Right lung (tissue), 5 donors: ENCODE data around the gene SPSB4. TPM values are rescaled to one million over a fixed set of nuclear protein-coding genes. Genes with fewer than 3 reads are reported as not detected.
"Not testable (repeated sequence)": the region's sequence is repeated elsewhere in the genome, so short reads cannot be mapped to it uniquely, and the experiment has no call there.

ENCODE experiments used
- DNase-seq, 2 donors: peaks; one replicate each; pipeline ENCODE4 v3.0.0-alpha.2; 2013
- polyA plus RNA-seq, 5 donors: library from polyadenylated mRNA; unstranded; fragments of 120-200 nt; gene quantifications; one replicate each; pipeline versions ENCODE4 v1.2.1 to v1.2.3, GENCODE V29; 2013; ENCODE audit warnings: inconsistent platforms in 1 of 5, low replicate concordance in 1 of 5; ENCODE audit not compliant: insufficient read length in 5 of 5, insufficient read depth in 1 of 5

SPSB4 gene
- polyA plus RNA-seq, 5 donors = 5.5 to 9.2 (median 6.8) TPM

DNA sequence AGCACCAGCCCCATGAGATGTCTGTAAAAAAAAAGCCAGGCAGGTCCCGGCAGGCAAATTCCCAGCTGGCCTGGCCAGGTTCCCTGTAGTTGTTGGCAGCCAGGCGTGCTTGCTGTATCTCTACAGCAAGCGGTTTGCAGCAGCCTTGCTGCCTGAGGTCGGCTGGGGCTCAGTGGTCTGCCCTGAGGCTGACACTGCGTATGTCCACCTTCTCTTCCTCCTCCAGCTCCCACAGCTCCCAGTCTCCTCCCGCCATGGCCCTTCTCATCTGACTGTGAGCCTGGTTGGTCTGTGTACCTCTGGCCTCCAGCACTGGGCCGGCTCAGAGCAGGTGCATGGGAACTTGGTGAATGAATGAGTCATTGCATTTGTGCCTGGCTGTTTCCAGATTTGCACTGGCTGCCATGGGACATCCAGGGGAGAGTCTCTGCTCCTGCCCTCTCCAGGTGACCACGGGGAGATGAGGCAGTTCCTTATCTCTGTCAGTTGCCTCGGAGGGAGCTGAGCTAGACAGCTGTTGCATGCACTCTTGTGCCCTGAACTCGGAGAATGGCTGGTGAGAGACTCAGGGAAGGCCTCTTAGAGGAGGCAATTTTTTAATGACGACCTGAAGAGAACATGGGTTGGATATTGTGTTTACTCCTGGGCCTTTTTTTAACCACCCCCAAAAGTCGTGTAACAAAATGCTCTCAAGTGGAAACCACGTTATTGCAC lies 43.0 kb downstream of the SPSB4 start:
- DNase-seq = no peak

DNA sequence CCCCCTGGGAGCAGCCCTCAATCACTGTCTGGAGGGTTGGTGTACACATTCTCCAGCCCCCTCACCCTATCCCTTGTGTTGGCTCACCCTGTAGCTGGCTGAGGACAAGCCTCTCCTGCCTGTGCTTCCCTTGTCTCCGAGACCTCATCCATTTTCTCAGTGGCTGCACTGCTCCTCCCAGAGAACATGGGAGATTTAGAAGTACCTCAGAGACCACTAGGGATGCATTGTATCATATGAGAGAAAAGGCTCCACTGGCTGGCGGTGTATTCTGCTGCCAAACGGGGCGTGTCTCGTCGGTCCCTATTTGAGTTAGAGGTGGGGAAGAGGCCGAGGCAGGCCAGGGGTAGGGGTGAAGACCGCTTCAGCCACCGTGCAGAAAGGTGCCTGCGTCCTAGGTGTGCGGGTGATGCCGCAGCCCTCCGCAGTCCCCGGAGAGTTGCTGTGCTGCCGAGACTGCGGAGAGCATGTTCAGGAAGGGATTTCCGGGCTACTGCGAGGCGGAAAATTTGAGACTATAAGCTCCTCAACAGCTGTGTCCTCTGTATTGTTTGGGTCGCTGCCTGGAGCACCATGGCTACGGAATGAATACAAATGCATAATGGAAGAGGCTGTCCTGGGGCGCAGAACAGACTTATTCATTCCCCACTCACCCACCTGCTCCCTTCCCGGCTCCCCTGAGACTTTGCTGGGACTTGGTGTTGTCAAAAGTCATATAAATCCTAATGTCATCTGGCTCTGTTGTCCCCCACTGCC lies 43.8 kb downstream of the SPSB4 start:
- peak; percentile 89 to 93 for DNase-seq

DNA sequence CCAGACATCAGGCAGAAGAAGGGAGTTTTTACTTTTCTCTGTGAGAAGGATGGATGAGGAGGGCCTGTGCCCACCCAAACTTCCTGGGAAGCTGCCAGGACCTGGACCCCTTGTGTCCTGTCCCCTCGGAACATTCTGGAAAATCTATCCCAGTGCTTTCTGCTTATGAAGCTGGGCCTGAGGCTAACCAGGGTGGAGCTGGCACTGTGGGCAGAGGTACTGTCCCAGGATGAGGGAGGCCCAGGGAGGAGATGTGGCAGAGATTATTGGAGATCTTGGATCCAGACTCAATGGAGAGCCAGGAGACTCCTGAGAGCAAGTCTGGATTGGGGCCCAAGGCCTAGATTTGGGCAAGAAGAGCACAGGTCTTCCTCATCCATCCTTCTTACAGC lies 44.4 kb downstream of the SPSB4 start:
- DNase-seq = no peak

DNA sequence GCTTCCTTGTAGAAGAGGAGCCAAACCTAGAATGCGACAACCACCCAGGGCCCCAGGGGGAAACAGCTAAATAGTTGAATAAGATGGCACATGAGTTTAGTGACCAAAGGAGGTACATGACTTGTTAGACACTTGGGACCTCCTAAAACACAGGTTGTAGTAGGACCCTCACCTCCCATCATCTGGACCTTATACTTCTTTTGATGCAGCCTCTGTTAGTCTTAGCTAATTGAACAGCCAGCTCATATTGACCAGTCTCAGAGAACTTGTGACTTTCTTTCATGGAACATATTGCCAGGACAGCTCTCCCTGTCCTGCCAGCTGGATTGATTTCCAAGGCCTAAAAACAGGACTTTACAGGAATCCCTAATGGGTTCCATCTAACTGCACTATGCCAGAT lies 45.0 kb downstream of the SPSB4 start:
- no peak for DNase-seq

DNA sequence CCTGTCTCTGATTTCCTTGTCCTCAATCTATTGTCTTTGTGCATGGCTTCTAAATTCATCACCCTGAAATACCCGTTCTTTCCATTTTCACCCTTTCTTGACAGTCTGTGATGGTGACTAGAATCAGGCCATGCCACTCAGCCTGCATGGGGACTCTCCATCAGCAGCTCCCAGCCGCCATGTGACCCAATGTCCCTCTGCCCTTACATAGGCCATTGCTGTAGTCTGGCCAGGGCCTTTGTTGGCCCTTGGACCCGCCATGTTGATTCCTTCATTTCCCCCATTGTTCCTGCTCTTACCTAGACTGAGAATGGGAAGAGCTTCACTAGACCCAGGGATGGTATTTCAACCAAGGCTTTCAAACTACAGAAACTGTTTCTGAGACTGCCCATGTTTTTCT lies 45.8 kb downstream of the SPSB4 start:
- DNase-seq = no peak

DNA sequence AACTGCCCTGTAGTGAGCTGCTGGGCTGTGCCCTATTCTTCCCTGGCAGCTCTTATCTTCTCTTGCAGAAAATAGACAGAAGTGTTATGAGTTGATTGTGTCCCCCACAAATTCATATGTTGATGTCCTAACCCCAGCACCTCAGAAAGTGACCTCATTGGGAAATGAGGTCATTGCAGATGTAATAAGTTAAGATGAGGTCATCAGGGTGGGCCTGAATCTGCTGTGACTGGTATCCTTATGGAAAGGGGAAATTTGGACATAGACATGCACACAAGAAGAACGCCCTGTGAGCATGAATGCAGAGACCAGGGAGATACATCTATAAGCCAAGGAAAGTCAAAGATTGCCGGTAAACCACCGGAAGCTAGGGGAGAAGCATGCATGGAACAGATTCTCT lies 49.0 kb downstream of the SPSB4 start:
- DNase-seq = no peak

DNA sequence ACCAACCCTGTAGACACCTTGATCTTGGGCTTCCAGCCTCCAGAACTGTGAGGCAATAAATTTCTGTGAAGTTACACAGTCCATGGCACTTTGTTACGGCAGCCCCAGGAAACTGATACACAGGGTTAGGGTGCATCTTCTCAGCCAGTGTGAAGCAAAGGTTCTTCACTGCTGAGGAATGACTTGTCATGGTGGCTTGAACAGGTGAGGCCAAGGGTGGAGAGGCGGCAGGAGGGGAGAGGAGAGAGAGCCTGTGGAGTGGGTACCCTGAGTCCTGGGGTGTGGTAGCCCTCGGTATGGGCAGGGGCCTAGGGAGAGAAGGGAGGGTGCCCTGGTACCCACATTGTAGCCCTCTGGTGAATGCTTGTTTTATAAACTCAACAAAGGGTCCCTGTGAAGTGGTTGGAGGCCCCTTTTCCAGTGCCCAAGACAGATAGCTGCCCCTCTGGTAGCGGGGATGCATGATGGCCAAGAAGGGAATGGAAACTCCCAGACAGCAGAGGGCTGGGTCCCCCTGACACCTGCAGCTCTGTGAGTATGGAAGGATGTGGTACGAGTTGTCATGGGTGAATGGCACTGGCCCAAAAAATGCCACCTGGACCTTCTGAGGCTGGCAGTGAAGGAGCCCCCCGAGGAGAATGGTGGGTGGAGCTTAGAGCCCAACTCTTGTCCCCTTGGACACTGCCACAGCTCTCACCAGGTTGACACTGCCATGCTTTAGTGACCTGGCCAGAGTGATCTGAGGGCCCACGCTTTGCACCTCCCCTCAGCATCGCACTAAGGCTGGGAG lies 49.6 kb downstream of the SPSB4 start:
- no peak for DNase-seq

DNA sequence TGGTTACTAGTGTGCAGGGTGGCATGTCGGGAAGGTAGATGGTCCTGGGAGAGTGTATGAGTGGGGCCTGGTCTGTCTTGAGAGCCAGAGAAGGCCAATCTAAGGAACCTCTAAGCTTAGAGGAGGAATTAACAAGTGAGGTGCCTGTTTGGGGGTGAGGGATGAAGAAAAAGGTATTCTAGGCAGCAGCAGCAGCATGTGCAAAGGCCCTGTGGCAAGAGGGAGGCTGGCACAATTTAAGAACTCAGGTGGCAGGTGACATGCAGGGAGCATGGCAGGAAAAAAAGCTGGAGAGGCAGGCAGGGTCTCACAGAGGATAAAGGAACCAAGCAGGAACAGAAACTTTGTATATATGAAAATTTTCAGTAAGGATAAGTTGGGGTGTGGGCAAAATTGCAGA lies 51.2 kb downstream of the SPSB4 start:
- no peak for DNase-seq

DNA sequence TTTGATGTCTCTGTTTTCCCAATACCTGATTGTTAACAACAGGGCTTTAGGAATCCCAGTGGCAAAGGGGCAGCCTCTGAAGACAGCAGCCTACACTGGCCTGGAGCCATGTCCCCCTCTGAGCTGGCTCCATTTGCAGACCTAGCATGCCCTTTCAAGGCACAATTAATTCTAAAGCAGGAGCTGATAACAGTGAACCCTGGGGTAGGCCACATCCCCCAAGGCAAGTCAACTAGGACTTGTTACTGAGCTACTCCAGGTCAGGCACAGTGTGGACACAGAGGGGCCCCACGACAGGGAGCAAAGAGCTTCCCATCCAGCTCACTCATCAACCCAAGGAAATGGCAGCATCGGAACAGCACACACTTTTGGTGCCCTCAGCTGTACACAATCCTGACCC lies 51.9 kb downstream of the SPSB4 start:
- DNase-seq = no peak

DNA sequence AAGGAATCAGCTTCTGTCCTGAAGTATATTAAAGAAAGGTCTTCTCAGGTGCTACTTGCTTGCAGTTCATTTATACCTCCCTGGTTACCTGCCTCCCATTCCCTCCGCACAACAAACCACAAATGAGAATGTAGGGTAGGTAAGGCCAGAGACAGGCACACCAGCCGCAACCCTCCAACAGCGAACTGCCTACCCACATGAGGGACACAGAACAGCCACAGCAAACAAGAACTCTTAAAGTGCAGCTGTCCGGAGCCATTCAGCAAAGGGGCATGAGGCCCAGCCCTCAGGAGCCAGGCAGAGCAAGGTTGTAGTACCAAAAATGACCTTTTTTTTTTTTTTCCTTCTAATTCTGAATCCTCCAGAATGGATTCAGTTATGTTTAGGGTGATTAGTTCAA lies 52.4 kb downstream of the SPSB4 start:
- DNase-seq = no peak

DNA sequence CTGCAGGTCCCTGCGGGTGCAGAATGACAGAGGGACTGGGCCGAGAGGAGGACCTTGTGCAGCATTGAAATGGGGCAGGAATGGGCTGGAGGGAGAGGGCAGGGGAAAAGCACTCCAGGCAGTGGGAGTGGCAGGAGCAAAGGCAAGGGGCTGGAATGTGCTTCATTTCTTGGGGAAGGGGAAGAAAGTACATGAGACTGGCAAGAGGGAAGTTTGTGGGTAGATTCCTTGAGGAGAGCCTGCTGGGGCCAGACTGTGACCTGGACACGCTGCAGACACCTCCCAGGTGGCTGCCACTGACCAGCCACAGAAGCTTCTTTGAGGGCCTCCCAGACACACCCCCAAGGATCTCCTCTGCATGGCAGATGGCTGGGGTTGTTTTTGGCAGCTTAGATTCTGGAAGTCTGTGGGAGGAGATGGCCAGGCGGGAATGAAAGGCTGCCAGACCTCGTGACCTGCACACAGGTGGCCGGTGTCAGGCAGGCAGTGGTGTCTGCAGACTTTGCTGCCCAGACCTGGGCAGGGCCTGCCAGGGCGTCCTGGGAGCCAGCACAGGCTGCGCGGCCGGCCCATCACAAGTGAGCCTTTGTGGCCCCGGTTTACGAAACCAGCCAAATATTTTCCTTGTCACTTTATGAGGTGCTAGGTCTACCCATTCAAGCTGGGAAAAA lies 53.1 kb downstream of the SPSB4 start:
- peak; percentile 86 to 92 for DNase-seq

DNA sequence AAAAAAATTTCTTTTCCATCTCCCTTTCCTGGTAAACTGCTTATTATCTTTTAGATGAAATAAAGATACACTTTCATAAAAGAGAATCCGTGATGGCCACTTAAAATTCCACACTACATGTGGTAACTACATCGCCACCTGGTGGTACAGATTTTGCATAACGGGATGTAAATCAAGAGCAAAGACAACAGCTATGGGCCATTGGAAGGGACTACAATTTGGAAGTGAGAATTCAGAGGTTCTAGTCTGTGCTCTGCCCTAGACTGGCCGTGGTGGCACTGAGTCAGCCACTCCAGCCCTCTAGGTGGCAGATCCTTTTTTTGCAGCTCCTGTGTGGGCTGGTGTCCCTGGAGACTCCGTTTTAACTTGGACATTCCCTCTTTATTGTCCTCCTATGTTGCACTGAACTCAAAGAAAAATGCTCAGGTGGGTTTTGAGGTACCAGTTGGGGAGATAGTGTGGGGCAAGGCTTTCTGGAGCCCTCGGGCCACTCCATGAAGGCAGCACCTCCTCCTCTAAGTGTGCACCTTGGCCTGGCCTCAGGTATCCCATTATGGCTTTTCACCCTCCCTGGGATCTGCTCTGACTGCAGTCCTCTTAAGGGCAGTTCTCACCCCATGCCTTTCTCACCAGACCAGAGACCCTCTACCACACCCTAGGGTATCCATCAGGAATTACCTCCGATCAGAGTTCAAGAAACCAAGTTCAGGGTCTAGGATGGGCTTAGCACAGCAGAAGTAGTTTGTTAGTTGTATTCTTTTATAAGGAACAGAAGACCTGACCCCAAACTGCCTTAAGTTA lies 54.9 kb downstream of the SPSB4 start:
- peak; percentile 77 to 82 for DNase-seq

DNA sequence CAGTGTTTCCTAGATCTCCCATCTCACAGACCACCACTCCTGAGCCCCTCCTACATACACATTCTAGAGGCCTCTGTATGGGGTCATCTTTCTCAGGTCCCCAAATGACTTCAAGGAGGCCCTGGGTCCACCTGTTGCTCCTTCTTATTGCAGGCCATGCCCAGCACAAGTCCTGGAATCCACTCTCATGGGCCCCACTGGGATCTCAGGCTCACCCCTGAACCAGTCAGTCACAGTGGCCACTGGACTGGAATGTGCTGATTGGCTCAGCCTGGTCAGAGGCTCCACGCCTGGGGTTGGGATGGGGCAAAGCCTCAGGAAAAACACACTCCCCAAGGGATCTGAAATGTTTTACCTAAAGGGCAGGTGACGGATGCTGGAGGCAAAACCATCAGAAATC lies 55.7 kb downstream of the SPSB4 start:
- no peak for DNase-seq

DNA sequence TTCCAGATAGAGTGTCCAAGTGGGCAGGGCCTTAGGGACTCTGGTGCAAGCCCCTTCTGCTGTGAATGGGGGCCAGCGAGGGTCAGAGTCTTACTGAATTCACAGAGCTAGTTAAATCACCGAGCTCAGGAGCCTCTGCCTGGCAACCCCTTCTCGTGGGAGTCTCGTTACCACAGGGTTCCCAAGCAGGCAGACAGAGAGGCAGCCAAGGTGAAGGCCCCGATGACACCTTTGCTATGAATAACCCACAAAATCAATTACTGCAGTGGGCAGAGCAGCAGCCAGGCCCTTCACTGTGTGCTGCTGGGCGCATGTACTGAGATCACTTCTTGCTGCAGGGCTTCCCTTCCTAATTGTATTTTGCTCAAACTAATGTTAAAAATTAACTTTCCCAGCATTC lies 56.9 kb downstream of the SPSB4 start:
- no peak for DNase-seq

DNA sequence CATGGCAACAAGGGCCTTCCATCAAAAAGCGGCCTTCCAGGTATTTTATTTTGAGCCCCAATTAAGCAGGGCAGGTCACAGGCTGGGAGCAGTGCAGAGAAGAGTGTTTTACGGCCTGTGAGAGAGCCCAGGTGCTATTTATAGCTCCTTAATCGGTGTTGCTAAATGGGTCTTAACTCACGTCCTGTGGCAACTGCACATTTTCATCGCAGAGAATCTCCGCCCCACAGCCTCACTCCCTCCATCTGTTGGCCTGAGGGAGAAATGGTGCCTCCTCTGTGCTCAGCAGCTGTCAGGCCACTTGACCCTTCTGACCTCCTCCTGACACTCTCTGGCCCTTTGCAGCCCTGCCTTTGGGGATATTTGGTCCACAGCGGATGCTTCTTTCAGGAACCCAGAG lies 58.6 kb downstream of the SPSB4 start:
- DNase-seq = no peak

DNA sequence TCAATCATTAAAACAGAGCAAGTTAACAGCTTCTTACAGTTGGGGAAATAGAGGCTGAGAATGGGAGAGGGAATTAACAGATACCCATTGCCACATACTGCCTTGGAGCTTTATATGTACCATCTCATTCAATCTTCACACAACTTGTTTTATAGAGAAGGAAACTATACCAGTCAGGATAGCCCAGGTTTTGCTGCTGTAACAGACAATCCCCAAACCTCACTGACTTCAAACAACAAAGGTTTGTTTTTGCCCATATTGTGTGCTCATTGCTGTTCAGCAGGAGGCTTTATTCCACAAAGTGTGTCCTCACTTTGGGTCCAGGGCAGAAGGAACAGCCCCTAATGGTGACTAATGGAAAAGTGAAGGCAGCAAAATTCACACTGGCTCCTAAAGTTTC lies 59.2 kb downstream of the SPSB4 start:
- DNase-seq = no peak

DNA sequence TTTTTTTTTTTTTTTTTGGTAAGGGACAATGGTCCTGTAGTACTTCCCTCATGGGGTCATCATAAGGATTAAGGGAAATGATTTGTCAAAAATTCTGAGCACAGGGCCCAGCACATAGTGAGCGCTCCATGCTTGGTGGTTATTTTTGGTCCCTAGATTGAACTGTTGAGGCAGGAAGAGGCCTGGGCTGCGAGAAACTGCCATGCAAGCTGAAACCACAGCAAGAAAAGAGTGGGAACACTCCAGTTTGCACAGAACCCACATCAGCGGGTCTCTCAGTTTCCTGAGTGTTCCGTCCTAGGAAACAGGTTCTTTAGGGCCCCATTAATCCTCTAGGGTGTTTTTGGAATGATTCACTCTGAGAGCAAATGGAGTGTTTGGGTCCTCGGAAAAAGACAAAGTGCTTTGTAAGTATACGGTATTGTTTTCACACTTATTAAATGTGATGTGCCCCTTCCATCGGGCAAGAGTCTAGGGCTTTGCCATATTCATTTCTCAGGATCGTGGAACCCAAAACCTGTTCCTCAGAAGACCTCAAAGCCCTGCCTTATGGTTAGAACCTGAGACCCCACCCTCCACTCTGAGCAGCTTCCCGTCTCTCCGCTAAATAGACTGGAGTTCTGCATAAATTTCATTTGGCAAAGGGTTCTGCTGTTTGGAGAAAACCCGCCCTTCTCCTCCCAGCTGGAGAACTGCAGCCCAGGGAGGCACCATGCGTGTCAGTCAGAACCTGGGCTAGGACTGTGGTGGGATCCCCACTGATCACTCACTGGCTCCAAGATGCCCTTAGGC lies 60.4 kb downstream of the SPSB4 start:
- no peak for DNase-seq

DNA sequence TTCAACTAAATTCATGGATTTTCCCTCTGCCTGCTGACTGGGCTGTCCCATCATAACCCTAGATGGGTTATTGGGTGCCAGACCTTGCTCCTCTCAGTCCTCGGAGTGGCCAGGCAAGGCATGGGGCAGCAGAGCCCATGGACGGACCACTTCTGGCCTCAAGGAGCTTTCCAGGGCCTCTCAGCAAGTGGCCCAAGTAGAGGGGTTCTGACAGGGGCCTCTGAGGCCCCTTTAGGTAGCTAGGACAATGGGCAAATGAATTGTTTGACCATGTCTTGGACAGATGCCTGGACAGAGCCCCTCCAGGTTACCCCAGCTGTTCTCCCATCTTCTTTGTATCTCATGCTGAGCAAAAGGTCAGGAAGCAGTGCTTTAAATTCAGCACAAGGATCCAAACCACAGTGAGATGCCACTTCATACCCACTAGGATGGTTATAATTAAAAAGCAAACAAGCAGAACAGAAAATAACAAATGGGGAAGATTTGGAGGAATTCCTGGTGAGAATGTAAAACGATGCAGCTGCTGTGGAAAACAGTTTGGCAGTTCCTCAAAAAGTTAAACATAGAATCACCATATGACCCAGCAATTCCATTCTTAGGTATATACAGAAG lies 61.6 kb downstream of the SPSB4 start:
- no peak for DNase-seq

DNA sequence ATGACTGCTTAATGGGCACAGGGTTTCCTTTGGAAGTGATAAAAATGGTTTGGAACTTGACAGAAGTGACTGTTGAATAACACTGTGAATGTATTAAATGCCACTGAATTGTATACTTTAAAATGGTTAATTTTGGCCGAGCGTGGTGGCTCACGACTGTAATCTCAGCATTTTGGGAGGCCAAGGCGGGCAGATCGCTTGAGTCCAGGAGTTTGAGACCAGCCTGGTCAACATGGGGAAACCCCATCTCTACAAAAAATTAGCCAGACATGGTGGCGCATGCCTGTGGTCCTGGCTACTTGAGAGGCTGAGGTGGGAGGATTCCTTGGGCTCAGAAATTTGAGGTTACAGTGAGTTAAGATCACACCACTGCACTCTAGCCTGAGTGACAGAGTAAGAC lies 62.5 kb downstream of the SPSB4 start:
- not testable (repeated sequence) for DNase-seq

DNA sequence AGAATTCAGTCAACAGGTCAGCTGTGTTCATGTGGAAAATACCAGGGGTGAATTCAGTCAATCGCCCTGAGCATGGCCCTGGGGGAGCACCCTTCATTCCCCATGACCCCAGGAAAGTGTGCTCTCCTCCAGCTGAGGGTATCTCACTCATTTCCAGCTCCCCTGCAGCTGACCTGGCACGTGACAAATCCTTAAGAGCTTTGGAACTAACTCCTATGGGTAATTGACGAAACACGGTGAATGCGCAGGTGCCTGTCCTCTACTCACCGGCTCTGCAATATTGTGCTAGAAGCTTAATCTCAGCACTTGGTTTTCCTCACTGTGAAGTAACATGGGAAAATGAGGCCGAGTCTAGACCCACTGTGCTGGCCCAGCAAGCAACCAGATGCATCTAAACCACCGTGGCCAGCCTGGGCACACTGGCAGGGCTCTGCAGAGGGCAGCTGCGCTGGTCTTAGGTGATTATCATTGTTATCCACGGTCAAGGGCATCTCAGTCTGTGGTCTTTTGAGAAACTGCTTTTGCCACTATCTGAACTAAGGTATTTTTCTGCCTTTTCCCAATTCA lies 63.1 kb downstream of the SPSB4 start:
- DNase-seq = no peak
